ENCODE data around the gene FLNC. TPM values are rescaled to one million over a fixed set of nuclear protein-coding genes. Genes with fewer than 3 reads are reported as not detected.

The FLNC gene
- total and polyA plus RNA-seq, 9 of the 15 experiments (the other 6 are each of a cell fraction or from before 2014, with no cell fraction given), result 0.90 to 155 (median 28.8) TPM

- TF ChIP-seq RERE (CRISPR knock-in tag; IDR thresholded peaks at IDR 0.05; ENCODE audit: borderline replicate concordance) (no peak), ZNF239 (CRISPR knock-in tag; IDR thresholded peaks at IDR 0.05) (no peak), TCF7 (IDR thresholded peaks at IDR 0.05; ENCODE audit: borderline replicate concordance) (no peak), RNF2 (IDR thresholded peaks at IDR 0.05) (no peak), JUND (IDR thresholded peaks at IDR 0.05; ENCODE audit: borderline replicate concordance, low read depth, low read length) (no peak), JUND (tag; IDR thresholded peaks at IDR 0.05; ENCODE audit: borderline replicate concordance, low read depth, low read length) (peak; percentile 50; the same call in 1 of the 3 replicates), RBM25 (IDR thresholded peaks at IDR 0.05; ENCODE audit: low read depth, low read length, severe bottlenecking) (no peak), E2F6 (IDR thresholded peaks at IDR 0.05; ENCODE audit: borderline replicate concordance in 1 of 2, extremely low read depth in 1 of 2, insufficient read depth in 1 of 2, insufficient read length in 1 of 2, low read depth in 1 of 2, low read length in 1 of 2, poor library complexity in 1 of 2, severe bottlenecking in 1 of 2) (peak in 1 of 2 experiments; percentile 37), ZNF134 (CRISPR knock-in tag; conservative IDR thresholded peaks at IDR 0.05) (no peak), CHD2 (IDR thresholded peaks at IDR 0.05; ENCODE audit: low read depth, low read length) (peak; percentile 23; the same call in 1 of the 2 replicates), TEAD4 (IDR thresholded peaks at IDR 0.05; ENCODE audit: low read length) (peak; percentile 77; the same call in 1 of the 2 replicates), TEAD4 (CRISPR knock-in tag; IDR thresholded peaks at IDR 0.05; ENCODE audit: borderline replicate concordance) (no peak), BCOR (IDR thresholded peaks at IDR 0.05) (peak; percentile 42; the same call in 1 of the 2 replicates), FOXK2 (conservative IDR thresholded peaks at IDR 0.05 in 1 of 2, IDR thresholded peaks at IDR 0.05 in 1 of 2; ENCODE audit: low read depth in 2 of 2) (peak; percentile 86 to 95; a peak in 3 of 4 replicates), CSDE1 (IDR thresholded peaks at IDR 0.05) (no peak), FOSL1 (tag; conservative IDR thresholded peaks at IDR 0.05) (no peak; the same call in 1 of the 2 replicates), BHLHE40 (IDR thresholded peaks at IDR 0.05; ENCODE audit: low read length) (peak; percentile 37; the same call in 1 of the 2 replicates), MAX (CRISPR knock-in tag; IDR thresholded peaks at IDR 0.05) (no peak), EP400 (IDR thresholded peaks at IDR 0.05) (peak; percentile 69), SMARCA5 (IDR thresholded peaks at IDR 0.05) (0 out of 2 replicates have a peak, but pooled peaks have one; percentile 11), CREB1 (IDR thresholded peaks at IDR 0.05) (peak; percentile 89), CREB1 (CRISPR knock-in tag; IDR thresholded peaks at IDR 0.05) (peak; percentile 92)
These were observed 32.6 kb downstream of the FLNC start, which contains the start of gene ATP6V1F (continued) for GRCh38 chr7:128862571-128863432.
